IPS DF 4.7 (cell line): ENCODE results near the gene LRFN2.

Experiments used
- DNase-seq: peaks from one replicate; pipeline ENCODE4 v3.0.0-alpha.2; 2013; ENCODE audit warnings: low spot score; ENCODE audit errors: extremely low read depth

LRFN2 gene

GRCh38 chr6:40587240-40588069 lies at the start of gene LRFN2:
Gene LRFN2 (minus strand): TSS chr6:40587364.
- DNase-seq, result no peak

GRCh38 chr6:40634429-40634828 lies 47.3 kb upstream of the LRFN2 start:
- no peak for DNase-seq

- DNase-seq, result no peak
Observed at GRCh38 chr6:40631744-40632143, 44.6 kb upstream of the LRFN2 start.

- no peak for DNase-seq
Observed at GRCh38 chr6:40630488-40630887, 43.3 kb upstream of the LRFN2 start.

GRCh38 chr6:40630051-40630450 lies 42.9 kb upstream of the LRFN2 start:
- DNase-seq, result no peak

GRCh38 chr6:40629463-40629862 lies 42.3 kb upstream of the LRFN2 start:
- no peak for DNase-seq

- no peak for DNase-seq
Observed at GRCh38 chr6:40627316-40627715, 40.2 kb upstream of the LRFN2 start.

- no peak for DNase-seq
Observed at GRCh38 chr6:40626886-40627285, 39.7 kb upstream of the LRFN2 start.

- no peak for DNase-seq
Observed at GRCh38 chr6:40623932-40624331, 36.8 kb upstream of the LRFN2 start.

- DNase-seq, result no peak
Observed at GRCh38 chr6:40623178-40623577, 36.0 kb upstream of the LRFN2 start.

- DNase-seq, result no peak
Observed at GRCh38 chr6:40620574-40621240, 33.5 kb upstream of the LRFN2 start.

- no peak for DNase-seq
Observed at GRCh38 chr6:40614671-40615070, 27.5 kb upstream of the LRFN2 start.

GRCh38 chr6:40611912-40612311 lies 24.7 kb upstream of the LRFN2 start:
- DNase-seq, result no peak

- DNase-seq, result no peak
Observed at GRCh38 chr6:40611434-40611833, 24.3 kb upstream of the LRFN2 start.

GRCh38 chr6:40610229-40610628 lies 23.1 kb upstream of the LRFN2 start:
- no peak for DNase-seq

GRCh38 chr6:40606981-40607380 lies 19.8 kb upstream of the LRFN2 start:
- no peak for DNase-seq

GRCh38 chr6:40606526-40606925 lies 19.4 kb upstream of the LRFN2 start:
- DNase-seq, result no peak

- DNase-seq, result no peak
Observed at GRCh38 chr6:40604082-40604481, 16.9 kb upstream of the LRFN2 start.

- no peak for DNase-seq
Observed at GRCh38 chr6:40599555-40599954, 12.4 kb upstream of the LRFN2 start.

GRCh38 chr6:40598516-40598915 lies 11.4 kb upstream of the LRFN2 start:
- no peak for DNase-seq

GRCh38 chr6:40597301-40597700 lies 10.1 kb upstream of the LRFN2 start:
- DNase-seq, result no peak

- DNase-seq, result no peak
Observed at GRCh38 chr6:40588480-40588879, 1.3 kb upstream of the LRFN2 start.

GRCh38 chr6:40588070-40588384 lies 863 bp upstream of the LRFN2 start:
- no peak for DNase-seq
